HEK293T (cell line): Measurements from ENCODE around the gene CISH.

Experiments
- ARNT ChIP-seq: fragments of 450-650 bp; IDR thresholded peaks from 2 replicates; pipeline ENCODE4 v1.6.1; 2017; ENCODE audit warnings: mild to moderate bottlenecking
- ELF4 ChIP-seq: fragments of 450-650 bp; IDR thresholded peaks from 2 replicates; pipeline ENCODE4 v1.6.1; 2017; ENCODE audit warnings: antibody characterized with exemption
- FOXA1 ChIP-seq: fragments of 450-650 bp; IDR thresholded peaks from 2 replicates; pipeline ENCODE4 v1.6.1; 2016; ENCODE audit warnings: mild to moderate bottlenecking
- FOXK2 ChIP-seq: fragments of 450-650 bp; IDR thresholded peaks from 2 replicates; pipeline ENCODE4 v1.6.1; 2016; ENCODE audit warnings: mild to moderate bottlenecking
- FOXM1 ChIP-seq: fragments of 450-650 bp; IDR thresholded peaks from 2 replicates; pipeline ENCODE4 v1.6.1; 2017; ENCODE audit warnings: mild to moderate bottlenecking, borderline replicate concordance
- L3MBTL2 ChIP-seq: fragments of 450-650 bp; conservative IDR thresholded peaks from 2 replicates; pipeline ENCODE4 v1.6.1; 2016; ENCODE audit warnings: mild to moderate bottlenecking
- PKNOX1 ChIP-seq: fragments of 450-650 bp; IDR thresholded peaks from 2 replicates; pipeline ENCODE4 v1.6.1; 2016
- SP1 ChIP-seq: fragments of 450-650 bp; IDR thresholded peaks from 2 replicates; pipeline ENCODE4 v1.6.1; 2017
- SUZ12 ChIP-seq: fragments of 450-650 bp; IDR thresholded peaks from 2 replicates; pipeline ENCODE4 v1.6.1; 2016; ENCODE audit warnings: mild to moderate bottlenecking

- TF ChIP-seq L3MBTL2 (no peak), ELF4 (no peak), SP1 (no peak), PKNOX1 (no peak), FOXK2 (no peak), FOXM1 (no peak), ARNT (no peak), SUZ12 (no peak), FOXA1 (no peak)
Measured at GRCh38 chr3:50657407-50657806, 45.8 kb upstream of the CISH start.
